Breast epithelium (tissue), 4 donors: Measurements from ENCODE around the gene PPM1L. TPM values are rescaled to one million over a fixed set of nuclear protein-coding genes. Genes with fewer than 3 reads are reported as not detected.
A peak's percentile ranks its signal among the peaks of the same experiment; 100 is the strongest.

ENCODE experiments used
- DNase-seq, 2 donors: peaks; one replicate each; pipeline ENCODE4 v3.0.0-alpha.2; 2019; ENCODE audit warnings: low spot score in 2 of 2
- H3K27ac ChIP-seq, 2 donors: fragments of 200-600 bp; sonication (generic) in 1 of 2; one replicate each; pipeline ENCODE4 v1.5.1; 2016 to 2019; ENCODE audit warnings: mild to moderate bottlenecking in 1 of 2
- H3K27me3 ChIP-seq, 2 donors: fragments of 200-600 bp; sonication (generic) in 1 of 2; one replicate each; pipeline versions ENCODE4 v1.5.1 to v1.6.0; 2017 to 2019; ENCODE audit warnings: control low read depth in 1 of 2, mild to moderate bottlenecking in 1 of 2
- H3K36me3 ChIP-seq: fragments of 200-600 bp; one replicate; pipeline ENCODE4 v1.5.1; 2019
- H3K4me1 ChIP-seq, 2 donors: fragments of 200-600 bp; sonication (generic); one replicate each; pipeline ENCODE4 v1.5.1; 2016 to 2019; ENCODE audit warnings: control low read depth in 1 of 2
- H3K4me3 ChIP-seq, 3 donors: fragments of 200-600 bp; sonication (generic); 1 replicate in 2 of 3; 2 replicates in 1 of 3; pipeline ENCODE4 v1.5.1; 2016 to 2019; ENCODE audit warnings: mild to moderate bottlenecking in 3 of 3, moderate library complexity in 2 of 3
- H3K9me3 ChIP-seq, 2 donors: fragments of 200-600 bp; sonication (generic) in 1 of 2; one replicate each; pipeline ENCODE4 v1.5.1; 2016 to 2019; ENCODE audit warnings: control low read depth in 1 of 2
- CTCF ChIP-seq, 3 donors: fragments of 450-650 bp; IDR thresholded peaks; one replicate each; pipeline ENCODE4 v1.5.1; 2016 to 2017; ENCODE audit warnings: antibody characterized with exemption in 3 of 3, mild to moderate bottlenecking in 3 of 3, moderate library complexity in 3 of 3
- POLR2A ChIP-seq: fragments of 450-650 bp; IDR thresholded peaks from one replicate; pipeline ENCODE4 v1.6.1; 2016; ENCODE audit warnings: antibody characterized with exemption, mild to moderate bottlenecking, moderate library complexity
- POLR2AphosphoS5 ChIP-seq, 3 donors: sonication (generic); formaldehyde crosslinking; IDR thresholded peaks; one replicate each; pipeline ENCODE4 v1.6.1; 2017; ENCODE audit warnings: antibody characterized with exemption in 3 of 3
- intact Hi-C: fragments of 100-400 bp; cut with DNase I; formaldehyde crosslinking; loops from one replicate; pipeline ENCODE4 v1.15.1; 2023; ENCODE audit warnings: low total_unique reads
- total RNA-seq, 3 donors: library from RNA; depleted of rRNA; stranded (reverse); fragments of >200 nt; gene quantifications; one replicate each; pipeline ENCODE4 v1.1.0, GENCODE V29; 2016

The PPM1L gene
- total RNA-seq, 3 donors from 2014 or later: 12.8 to 136 (median 24.6) TPM

- no peak overlapping the region for H3K4me3 ChIP-seq
- no peaks in the 10 kb centered on the region for H3K9me3 ChIP-seq
- no peaks in the 10 kb centered on the region for H3K4me1 ChIP-seq
- no peak for DNase-seq
- intact Hi-C loops: no loop called here
- H3K36me3 ChIP-seq: no peaks in the 10 kb centered on the region
- peak overlapping the region; percentile 45 to 59 for H3K27ac ChIP-seq
- TF ChIP-seq POLR2AphosphoS5 (IDR thresholded peaks at IDR 0.05) (no peak), CTCF (IDR thresholded peaks at IDR 0.05) (no peak), POLR2A (no peak)
- H3K27me3 ChIP-seq: no peaks in the 10 kb centered on the region
Measured at GRCh38 chr3:161069511-161070251, 313.6 kb downstream of the PPM1L start.

DNA sequence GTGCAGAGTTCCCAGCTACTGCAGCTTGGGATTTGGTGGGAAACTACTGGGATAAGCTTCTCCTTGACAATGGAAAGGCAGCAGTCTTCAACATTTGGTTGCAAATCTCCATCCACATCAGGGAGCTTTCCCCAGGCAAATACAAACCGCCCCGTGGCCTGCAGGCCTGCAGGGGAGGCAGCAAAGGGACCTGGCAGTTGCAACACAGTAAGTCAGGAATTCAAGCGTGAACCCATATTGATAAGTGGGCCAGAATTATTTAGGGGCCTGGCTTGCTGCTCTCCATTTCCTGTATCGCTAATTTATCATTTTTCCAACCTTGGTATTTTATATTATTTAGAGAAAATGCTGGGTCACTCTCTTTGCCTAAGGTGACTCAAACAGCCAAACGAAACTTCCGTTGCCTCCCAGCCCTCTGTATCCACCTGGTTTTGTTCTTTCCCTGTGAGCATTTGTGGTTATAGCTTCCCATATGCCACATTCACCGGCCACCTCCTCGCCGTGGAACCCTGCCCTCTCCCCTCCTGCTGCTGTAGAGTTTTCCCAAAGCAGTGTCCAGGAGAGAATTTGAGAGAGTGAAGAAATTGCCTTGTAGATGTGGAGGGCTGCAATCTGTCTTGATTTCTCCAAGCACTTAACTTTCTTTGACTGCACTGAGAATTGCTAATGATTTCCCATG is 314.4 kb downstream of the PPM1L start:
- H3K4me3 ChIP-seq: no peak overlapping the region
- no peak for DNase-seq
- no peaks in the 10 kb centered on the region for H3K36me3 ChIP-seq
- H3K27ac ChIP-seq: peak overlapping the region; percentile 45 to 59
- TF ChIP-seq POLR2AphosphoS5 (IDR thresholded peaks at IDR 0.05) (no peak), CTCF (IDR thresholded peaks at IDR 0.05) (no peak)
- H3K9me3 ChIP-seq: no peaks in the 10 kb centered on the region
- intact Hi-C loops: no loop called here
- no peaks in the 10 kb centered on the region for H3K27me3 ChIP-seq
- H3K4me1 ChIP-seq: no peaks in the 10 kb centered on the region

GRCh38 chr3:161070980-161071663 is 315.1 kb downstream of the PPM1L start:
- intact Hi-C loops: no loop called here
- no peak for DNase-seq
- Histone ChIP-seq H3K4me1 (no peaks in the 10 kb centered on the region), H3K9me3 (no peaks in the 10 kb centered on the region), H3K27ac (peak overlapping the region in 1 of 2 donors; percentile 59), H3K4me3 (no peak overlapping the region), H3K27me3 (no peaks in the 10 kb centered on the region), H3K36me3 (no peaks in the 10 kb centered on the region)
- TF ChIP-seq POLR2AphosphoS5 (IDR thresholded peaks at IDR 0.05) (no peak), POLR2A (no peak), CTCF (IDR thresholded peaks at IDR 0.05) (no peak)

DNA sequence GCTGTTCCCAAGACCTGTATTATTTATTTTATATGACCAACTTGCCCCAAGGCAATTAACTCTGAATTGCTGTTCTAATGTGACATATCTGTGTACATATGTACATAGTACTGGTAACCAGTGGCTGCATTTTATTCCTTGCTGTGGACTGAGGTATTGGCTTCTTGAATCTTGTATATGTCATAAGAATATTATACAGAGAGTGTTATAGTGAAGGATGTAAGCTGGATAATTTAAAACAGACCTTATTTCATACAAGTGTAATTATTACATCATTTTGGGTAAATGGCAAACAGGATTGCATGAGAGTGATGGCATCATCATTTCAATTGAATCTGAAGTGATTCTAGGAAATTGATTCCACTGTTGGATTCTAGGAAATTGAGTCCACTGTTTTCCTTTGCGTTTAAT is 316.2 kb downstream of the PPM1L start:
- no peaks in the 10 kb centered on the region for H3K9me3 ChIP-seq
- intact Hi-C loops: no loop called here
- H3K4me1 ChIP-seq: no peaks in the 10 kb centered on the region
- DNase-seq: no peak
- no peak overlapping the region for H3K4me3 ChIP-seq
- no peaks in the 10 kb centered on the region for H3K27me3 ChIP-seq
- no peak overlapping the region for H3K27ac ChIP-seq
- no peak for TF ChIP-seq POLR2AphosphoS5 (IDR thresholded peaks at IDR 0.05)
- TF ChIP-seq POLR2A: no peak
- no peak for TF ChIP-seq CTCF (IDR thresholded peaks at IDR 0.05)
- H3K36me3 ChIP-seq: no peaks in the 10 kb centered on the region

DNA sequence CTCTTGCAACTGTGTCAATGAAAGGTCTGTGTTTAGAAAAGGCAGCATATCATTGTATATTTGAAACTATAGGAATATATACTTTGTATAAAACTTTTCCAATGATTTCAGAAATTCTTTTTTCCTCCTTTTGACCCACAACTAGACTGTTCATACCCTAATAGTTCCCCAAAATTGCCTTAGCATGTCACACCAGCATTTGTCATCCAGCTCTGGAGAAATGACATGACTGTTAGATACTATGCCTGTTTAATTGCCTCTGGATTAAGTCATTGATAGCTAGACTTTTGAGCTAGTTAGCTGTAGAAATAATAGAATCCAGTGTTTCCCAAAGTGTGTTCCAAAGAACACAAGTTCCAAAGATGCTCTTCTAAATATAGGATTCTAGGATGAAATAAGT is 316.7 kb downstream of the PPM1L start:
- DNase-seq: no peak
- no peak for TF ChIP-seq POLR2A
- no peak for TF ChIP-seq CTCF (IDR thresholded peaks at IDR 0.05)
- TF ChIP-seq POLR2AphosphoS5 (IDR thresholded peaks at IDR 0.05): no peak
- no peak overlapping the region for H3K27ac ChIP-seq
- no peaks in the 10 kb centered on the region for H3K9me3 ChIP-seq
- H3K4me3 ChIP-seq: no peak overlapping the region
- H3K27me3 ChIP-seq: no peaks in the 10 kb centered on the region
- no peaks in the 10 kb centered on the region for H3K36me3 ChIP-seq
- no peaks in the 10 kb centered on the region for H3K4me1 ChIP-seq
- intact Hi-C loops: no loop called here
